GM12878 (cell line): ENCODE results near the gene ETV7. TPM values are rescaled to one million over a fixed set of nuclear protein-coding genes. Genes with fewer than 3 reads are reported as not detected.

Experiments used
- ATAC-seq: fragments of 200-7000 bp; cut with Tn5 transposase; 3 replicates; pipeline ENCODE4 v1.9.1; 2020; ENCODE audit warnings: mild to moderate bottlenecking, moderate library complexity
- BruUV-seq: library from RNA; stranded (reverse); fragments of 400-500 nt; replicated peaks from 2 replicates; lab custom pipeline; 2021; lab: Mats Ljungman, UMichigan
- CTCF ChIA-PET: fragments of 300-600 bp; sonication (Branson Sonifier 250); formaldehyde crosslinking; extraction: SDS; loops from one replicate; lab custom pipeline; 2021; ENCODE audit warnings: inconsistent platforms; lab: Yijun Ruan, JAX
- POLR2A ChIA-PET: fragments of 350-600 bp; formaldehyde crosslinking; extraction: SDS; loops from one replicate; lab custom pipeline; 2021; ENCODE audit warnings: inconsistent platforms; lab: Charles Lee
- RAD21 ChIA-PET: fragments of 300-600 bp; sonication (Branson Sonifier 250); formaldehyde crosslinking; loops from one replicate; lab custom pipeline; 2023; ENCODE audit warnings: antibody characterized with exemption; ENCODE audit not compliant: unreplicated experiment; lab: Charles Lee
- SMC1A ChIA-PET: fragments of 300-600 bp; sonication (Branson Sonifier 250); formaldehyde crosslinking; loops from one replicate; lab custom pipeline; 2023; ENCODE audit not compliant: unreplicated experiment, uncharacterized antibody; lab: Charles Lee
- DNase-seq: peaks from one replicate; pipeline ENCODE4 v3.0.0-alpha.2; 2011; ENCODE audit warnings: low read depth, low spot score
- FAIRE-seq: peaks from 3 replicates; lab custom pipeline; 2011; peaks lifted over from hg19 to GRCh38; lab: Jason Lieb, UNC
- H2AFZ ChIP-seq: 2 replicates; pipeline ENCODE4 v1.6.0; 2011; ENCODE audit warnings: low read depth, low read length, control low read depth; ENCODE audit not compliant: control insufficient read depth
- H3K27ac ChIP-seq: 2 replicates; pipeline ENCODE4 v1.5.1; 2011; ENCODE audit warnings: control low read depth; ENCODE audit not compliant: control insufficient read depth, insufficient read depth
- H3K27me3 ChIP-seq, 2 experiments: replicated peaks in 1 of 2; 2 replicates each; pipeline versions ENCODE4 v1.6.0 to v1.6.1; 2011; ENCODE audit warnings: low read length in 1 of 2; ENCODE audit not compliant: control insufficient read depth in 2 of 2, insufficient read depth in 2 of 2
- H3K36me3 ChIP-seq, 2 experiments: 2 replicates each; pipeline ENCODE4 v1.5.1; 2011; ENCODE audit warnings: low read length in 1 of 2; ENCODE audit not compliant: control insufficient read depth in 2 of 2, insufficient read depth in 2 of 2
- H3K4me1 ChIP-seq: 2 replicates; pipeline ENCODE4 v1.6.1; 2011; ENCODE audit warnings: mild to moderate bottlenecking, low read length, moderate library complexity, mixed read lengths; ENCODE audit not compliant: control insufficient read depth, insufficient read depth
- H3K4me2 ChIP-seq: 2 replicates; pipeline ENCODE4 v1.6.0; 2011; ENCODE audit warnings: control low read depth; ENCODE audit not compliant: control insufficient read depth, insufficient read depth
- H3K4me3 ChIP-seq: fragments of 200-600 bp; sonication (generic); 2 replicates; pipeline ENCODE4 v1.5.1; 2016
- H3K79me2 ChIP-seq: 2 replicates; pipeline ENCODE4 v1.6.0; 2011; ENCODE audit warnings: low read length; ENCODE audit not compliant: control insufficient read depth, insufficient read depth
- H3K9ac ChIP-seq: 2 replicates; pipeline ENCODE4 v1.8.0; 2011; ENCODE audit warnings: low read length, control low read depth, mixed read lengths; ENCODE audit not compliant: control insufficient read depth, insufficient read depth
- H3K9me3 ChIP-seq: replicated peaks from 3 replicates; pipeline ENCODE4 v1.5.1; 2011; ENCODE audit warnings: mild to moderate bottlenecking, low read length; ENCODE audit not compliant: control insufficient read depth, insufficient read depth
- H4K20me1 ChIP-seq: 2 replicates; pipeline ENCODE4 v1.6.0; 2011; ENCODE audit not compliant: control insufficient read depth, insufficient read depth
- ATF7 ChIP-seq: fragments of 450-650 bp; IDR thresholded peaks from 2 replicates; pipeline ENCODE4 v1.6.1; 2016; ENCODE audit warnings: low read depth, mild to moderate bottlenecking
- EP300 ChIP-seq, 2 experiments: fragments of 150-350 bp in 1 of 2; IDR thresholded peaks; 2 replicates each; pipeline ENCODE4 v1.6.1; 2011 to 2012; ENCODE audit warnings: low read depth in 2 of 2, low read length in 2 of 2, borderline replicate concordance in 1 of 2, improper control_type of control experiment in 1 of 2, inconsistent platforms in 1 of 2; ENCODE audit not compliant: control insufficient read depth in 1 of 2
- NRF1 ChIP-seq: conservative IDR thresholded peaks from 2 replicates; pipeline ENCODE4 v1.6.1; 2011; ENCODE audit warnings: mild to moderate bottlenecking, low read depth, low read length, improper control_type of control experiment
- SP1 ChIP-seq: IDR thresholded peaks from one replicate; pipeline ENCODE4 v1.6.1; 2011; ENCODE audit warnings: low read depth, low read length
- TBL1XR1 ChIP-seq: IDR thresholded peaks from 2 replicates; pipeline ENCODE4 v1.6.1; 2012; ENCODE audit warnings: low read depth, low read length, improper control_type of control experiment
- TCF12 ChIP-seq: IDR thresholded peaks from 2 replicates; pipeline ENCODE4 v1.6.1; 2011; ENCODE audit warnings: low read depth, mild to moderate bottlenecking, low read length
- TCF7 ChIP-seq: IDR thresholded peaks from 2 replicates; pipeline ENCODE4 v1.6.1; 2014; ENCODE audit warnings: antibody characterized with exemption, borderline replicate concordance
- ZNF592 ChIP-seq: fragments of 450-650 bp; IDR thresholded peaks from 2 replicates; pipeline ENCODE4 v1.6.1; 2017; ENCODE audit warnings: mild to moderate bottlenecking, moderate library complexity
- WGBS: methylation state at CpG from one replicate; pipeline ENCODE4 v1.1.6; 2016; ENCODE audit warnings: low lambda C conversion rate; ENCODE audit not compliant: insufficient replicate concordance, insufficient coverage; ENCODE audit errors: missing lambda C conversion rate; 5-methylcytosine and 5-hydroxymethylcytosine counted together
- in situ Hi-C: fragments of 300-500 bp; cut with MboI; formaldehyde crosslinking; loops from 9 replicates; pipeline ENCODE4 v1.14.3; 2018; ENCODE audit warnings: mixed read lengths
- intact Hi-C: fragments of 100-400 bp; cut with micrococcal nuclease; formaldehyde crosslinking; loops from one replicate; pipeline ENCODE4 v1.14.2; 2022; ENCODE audit not compliant: unreplicated experiment
- polyA plus RNA-seq, 11 experiments: library from polyadenylated mRNA; depleted of rRNA in 4 of 11; unstranded in 6 of 11; stranded (reverse) in 5 of 11; fragments of >200 nt; fragmentation: Nextera tagmentation in 4 of 11; fragmentation: Illumina TruSeq in 1 of 11; extraction: Ambion mirVana in 4 of 11; extraction: Trizol in 1 of 11; gene quantifications; 1 replicate in 1 of 11; 2 replicates in 10 of 11; pipeline versions ENCODE4 v1.2.1 to v1.2.3, GENCODE V29; 2011 to 2016; ENCODE audit warnings: inconsistent platforms in 2 of 11, missing spikeins in 2 of 11, low read depth in 1 of 11
- total RNA-seq, 4 experiments: library from RNA; depleted of rRNA in 3 of 4; stranded (reverse); fragments of >200 nt in 3 of 4; fragmentation: Illumina TruSeq in 1 of 4; extraction: Trizol in 1 of 4; gene quantifications; 2 replicates each; pipeline versions ENCODE4 v1.2.1 to v1.2.3, GENCODE V29; 2013 to 2021
- TF ChIP-seq, protein P1 (sequence below): fragments of 450-650 bp; IDR thresholded peaks from 2 replicates; pipeline ENCODE4 v1.6.1; 2016; ENCODE audit warnings: mild to moderate bottlenecking, moderate library complexity, borderline replicate concordance

ETV7 gene
- total and polyA plus RNA-seq, 10 of the 15 experiments (the other 5 are each of a cell fraction or from before 2014, with no cell fraction given): 0.04 to 1.8 (median 1.3) TPM

- TF ChIP-seq, protein P1, sequence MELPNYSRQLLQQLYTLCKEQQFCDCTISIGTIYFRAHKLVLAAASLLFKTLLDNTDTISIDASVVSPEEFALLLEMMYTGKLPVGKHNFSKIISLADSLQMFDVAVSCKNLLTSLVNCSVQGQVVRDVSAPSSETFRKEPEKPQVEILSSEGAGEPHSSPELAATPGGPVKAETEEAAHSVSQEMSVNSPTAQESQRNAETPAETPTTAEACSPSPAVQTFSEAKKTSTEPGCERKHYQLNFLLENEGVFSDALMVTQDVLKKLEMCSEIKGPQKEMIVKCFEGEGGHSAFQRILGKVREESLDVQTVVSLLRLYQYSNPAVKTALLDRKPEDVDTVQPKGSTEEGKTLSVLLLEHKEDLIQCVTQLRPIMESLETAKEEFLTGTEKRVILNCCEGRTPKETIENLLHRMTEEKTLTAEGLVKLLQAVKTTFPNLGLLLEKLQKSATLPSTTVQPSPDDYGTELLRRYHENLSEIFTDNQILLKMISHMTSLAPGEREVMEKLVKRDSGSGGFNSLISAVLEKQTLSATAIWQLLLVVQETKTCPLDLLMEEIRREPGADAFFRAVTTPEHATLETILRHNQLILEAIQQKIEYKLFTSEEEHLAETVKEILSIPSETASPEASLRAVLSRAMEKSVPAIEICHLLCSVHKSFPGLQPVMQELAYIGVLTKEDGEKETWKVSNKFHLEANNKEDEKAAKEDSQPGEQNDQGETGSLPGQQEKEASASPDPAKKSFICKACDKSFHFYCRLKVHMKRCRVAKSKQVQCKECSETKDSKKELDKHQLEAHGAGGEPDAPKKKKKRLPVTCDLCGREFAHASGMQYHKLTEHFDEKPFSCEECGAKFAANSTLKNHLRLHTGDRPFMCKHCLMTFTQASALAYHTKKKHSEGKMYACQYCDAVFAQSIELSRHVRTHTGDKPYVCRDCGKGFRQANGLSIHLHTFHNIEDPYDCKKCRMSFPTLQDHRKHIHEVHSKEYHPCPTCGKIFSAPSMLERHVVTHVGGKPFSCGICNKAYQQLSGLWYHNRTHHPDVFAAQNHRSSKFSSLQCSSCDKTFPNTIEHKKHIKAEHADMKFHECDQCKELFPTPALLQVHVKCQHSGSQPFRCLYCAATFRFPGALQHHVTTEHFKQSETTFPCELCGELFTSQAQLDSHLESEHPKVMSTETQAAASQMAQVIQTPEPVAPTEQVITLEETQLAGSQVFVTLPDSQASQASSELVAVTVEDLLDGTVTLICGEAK: no peak
- no peak for TF ChIP-seq TBL1XR1
- TF ChIP-seq, all 136 proteins: peak for 0
Observed at GRCh38 chr6:36319436-36319762, 68.1 kb downstream of the ETV7 start (continued).

DNA sequence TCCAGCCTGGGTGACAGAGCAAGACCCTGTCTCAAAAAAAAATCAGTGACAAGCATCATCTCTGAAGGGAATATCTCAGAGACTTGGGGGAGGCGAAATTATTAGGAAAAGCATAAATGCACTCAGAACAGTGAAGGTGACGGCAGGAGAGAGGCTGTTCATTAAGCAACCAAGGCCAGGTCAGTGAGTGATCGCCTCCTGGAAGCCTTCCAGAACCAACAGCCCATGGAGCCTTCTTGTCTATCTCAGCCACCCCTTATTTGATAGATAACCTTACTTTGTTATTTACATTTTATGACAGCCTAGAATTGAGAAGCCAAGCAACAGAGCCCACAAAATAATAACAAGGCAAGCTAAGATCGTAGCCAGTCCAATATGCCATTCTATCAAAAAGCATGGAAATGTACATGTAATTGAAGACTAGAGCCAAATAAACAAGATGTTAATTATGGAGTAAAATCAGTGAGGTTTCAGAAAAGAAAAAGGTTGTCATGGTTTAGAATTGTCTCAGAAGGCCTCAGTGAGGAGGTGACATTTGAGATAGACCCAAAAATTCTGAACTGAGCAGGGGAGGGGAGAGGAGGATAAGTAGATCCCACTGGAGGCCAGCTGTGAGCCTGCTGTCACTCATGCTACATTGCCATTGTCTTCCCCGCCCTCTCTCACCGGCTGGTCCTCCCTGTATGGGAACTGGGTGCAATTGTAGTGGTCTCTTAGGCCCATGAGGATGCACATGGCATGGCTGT is 68.6 kb downstream of the ETV7 start:
- no peak for FAIRE-seq
- 24% methylated on average over 6 of the region's 6 CpGs for WGBS
- DNase-seq: no peak
- RAD21 ChIA-PET: interaction anchor here (0.7 kb wide), 1 partner anchor 1274 kb away, joined by 3 read pairs; no protein-coding TSS in a partner anchor
- Histone ChIP-seq H3K36me3 (no peaks in the 10 kb centered on the region), H3K4me2 (no peak overlapping the region), H3K4me1 (no peaks in the 10 kb centered on the region), H3K27ac (no peak overlapping the region), H3K9ac (no peak overlapping the region), H3K79me2 (no peaks in the 10 kb centered on the region), H3K4me3 (no peak overlapping the region), H2AFZ (no peak overlapping the region), H3K9me3 (no peaks in the 10 kb centered on the region)
- intact Hi-C loops (no loop called here), in situ Hi-C loops (no loop called here)
- no peak for ATAC-seq
- BruUV-seq: no TSS peak
- SMC1A ChIA-PET: interaction anchor here (0.6 to 3.0 kb wide), 4 partner anchors 14 to 700 kb away, joined by 3 to 9 read pairs (median 7); no protein-coding TSS in a partner anchor
- CTCF ChIA-PET: interaction anchor here (1.6 to 1.8 kb wide), 3 partner anchors 8 to 40 kb away, joined by 5 to 8 read pairs (median 6); no protein-coding TSS in a partner anchor
- TF ChIP-seq ZNF592: no peak
- no peak for TF ChIP-seq TCF7
- no peak for TF ChIP-seq EP300 (IDR thresholded peaks at IDR 0.05; ENCODE audit: borderline replicate concordance in 1 of 2, control insufficient read depth in 1 of 2, low read depth in 2 of 2, low read length in 2 of 2)
- TF ChIP-seq ATF7: no peak
- TF ChIP-seq TCF12: no peak
- no peak for TF ChIP-seq NRF1
- no peak for TF ChIP-seq SP1
- TF ChIP-seq, all 136 proteins: peak for 0
- POLR2A ChIA-PET: no interaction called here
- H4K20me1 ChIP-seq: no peaks in the 10 kb centered on the region
- H3K27me3 ChIP-seq: no peaks in the 10 kb centered on the region
